Coronary artery (tissue), 2 donors: ENCODE results near the gene DICER1.
A peak's percentile ranks its signal among the peaks of the same experiment; 100 is the strongest.

Experiments
- DNase-seq: peaks from one replicate; pipeline ENCODE4 v3.0.0-alpha.2; 2017; ENCODE audit warnings: low spot score
- H3K27ac ChIP-seq, 2 donors: fragments of 200-600 bp; sonication (generic); one replicate each; pipeline ENCODE4 v1.5.1; 2016 to 2019
- H3K4me3 ChIP-seq: fragments of 200-600 bp; sonication (generic); 2 replicates; pipeline ENCODE4 v1.5.1; 2016; ENCODE audit warnings: mild to moderate bottlenecking, moderate library complexity
- CTCF ChIP-seq: fragments of 200-600 bp; sonication (generic); IDR thresholded peaks from one replicate; pipeline ENCODE4 v1.5.1; 2019; ENCODE audit warnings: antibody characterized with exemption

DICER1 gene

DNA sequence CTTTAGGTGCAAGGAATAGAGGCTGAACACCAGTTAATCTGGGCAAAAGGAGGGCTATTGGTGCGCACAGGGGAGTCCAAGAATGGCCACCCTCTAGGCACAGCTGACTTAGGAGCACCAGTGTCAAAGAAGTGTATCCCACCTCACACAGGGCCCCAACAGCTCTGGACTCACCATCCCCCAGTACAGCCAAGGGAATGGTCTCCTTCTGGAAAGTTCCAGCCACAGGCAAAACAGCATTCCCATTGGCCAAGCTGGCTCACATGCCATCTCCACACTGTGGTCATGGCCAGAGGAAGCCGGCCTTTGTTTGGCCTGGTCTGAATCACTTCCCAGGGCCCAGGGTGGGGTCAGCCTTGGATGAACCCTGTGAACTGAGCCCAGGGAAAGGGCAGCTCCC, 120.1 kb downstream of the DICER1 start:
- TF ChIP-seq CTCF = no peak
- DNase-seq = peak; percentile 64
- no peak overlapping the region for H3K4me3 ChIP-seq
- no peak overlapping the region for H3K27ac ChIP-seq
